HS-27A (cell line): ENCODE results near the gene DOK6.
"Not testable (repeated sequence)": the region's sequence is repeated elsewhere in the genome, so short reads cannot be mapped to it uniquely, and the experiment has no call there.

Source experiments
- DNase-seq: peaks from one replicate; pipeline ENCODE4 v3.0.0-alpha.2; 2012; ENCODE audit warnings: low read depth, missing footprints

DOK6 gene

DNA sequence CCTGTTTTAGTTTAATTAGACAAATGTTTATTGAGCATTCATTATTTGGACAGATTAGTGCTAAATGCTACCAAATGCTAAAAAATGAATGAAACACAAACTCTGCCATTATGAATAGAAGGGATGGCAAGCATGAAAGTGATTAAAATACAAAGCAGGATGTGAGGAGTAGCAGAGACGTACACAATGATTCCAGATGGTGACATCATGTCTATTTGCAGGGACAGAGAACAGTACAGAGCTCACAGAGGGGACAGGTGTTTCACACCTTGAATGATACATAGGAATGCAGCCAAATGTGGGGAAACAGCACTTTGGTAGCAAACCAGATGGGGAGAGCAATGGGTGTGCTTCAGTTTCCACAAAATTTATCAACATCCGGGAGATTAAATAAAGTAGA, 470.7 kb downstream of the DOK6 start:
- no peak for DNase-seq

DNA sequence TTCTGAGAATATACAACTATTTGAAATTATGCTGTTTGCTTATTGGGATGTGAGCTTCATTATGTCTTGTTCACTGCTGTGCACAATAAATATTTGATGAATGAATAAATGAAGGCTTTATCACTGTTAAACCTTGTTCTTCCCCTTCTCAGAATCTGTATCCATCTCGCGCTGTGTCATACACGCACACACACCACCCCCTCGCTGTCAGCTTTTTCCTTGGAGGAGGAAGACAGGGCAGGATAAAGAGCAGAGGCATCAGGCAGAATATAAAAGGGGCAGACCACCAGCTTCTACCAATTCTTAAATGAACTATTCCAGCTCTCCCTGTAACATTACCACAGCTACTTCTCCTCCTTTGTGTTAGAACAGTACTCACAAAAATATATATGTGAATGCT, 472.0 kb downstream of the DOK6 start:
- no peak for DNase-seq

DNA sequence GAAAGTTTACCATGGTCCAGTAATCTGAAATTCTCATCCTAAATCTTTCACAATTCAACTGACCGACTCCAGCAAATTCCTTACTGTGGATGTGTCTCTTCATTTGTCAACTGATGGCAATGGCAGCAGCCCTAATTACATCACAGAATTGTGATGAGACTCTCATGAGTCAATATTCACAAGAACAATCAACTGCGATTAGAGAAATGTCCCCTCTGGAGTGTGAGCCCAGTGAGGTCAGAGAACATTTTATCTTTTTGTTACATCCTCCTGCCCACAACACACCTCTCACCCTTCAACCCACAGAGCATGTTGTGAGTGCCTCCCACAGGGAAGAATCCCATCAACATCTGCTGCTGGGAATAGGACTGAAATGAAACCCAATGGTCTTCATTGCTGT, 473.4 kb downstream of the DOK6 start:
- DNase-seq = no peak

DNA sequence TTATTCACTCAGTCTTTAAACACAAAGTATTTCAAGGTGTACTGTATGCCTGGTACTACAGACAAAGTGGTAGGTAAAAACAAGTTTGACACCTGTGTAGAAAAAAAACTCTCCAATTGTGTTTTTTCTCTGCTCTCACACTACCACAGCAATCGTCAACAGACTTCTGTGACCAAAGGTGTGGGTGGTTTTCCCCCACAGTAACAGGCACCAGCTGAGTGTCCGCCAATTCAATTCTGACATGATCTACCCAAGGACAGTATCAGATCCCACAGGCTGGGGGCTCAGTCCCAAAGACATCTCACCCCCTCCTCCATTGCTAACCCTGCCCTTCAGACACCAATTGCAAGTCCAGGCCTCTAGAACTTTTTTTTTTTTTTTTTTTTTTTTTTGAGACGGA, 475.8 kb downstream of the DOK6 start:
- DNase-seq = no peak

DNA sequence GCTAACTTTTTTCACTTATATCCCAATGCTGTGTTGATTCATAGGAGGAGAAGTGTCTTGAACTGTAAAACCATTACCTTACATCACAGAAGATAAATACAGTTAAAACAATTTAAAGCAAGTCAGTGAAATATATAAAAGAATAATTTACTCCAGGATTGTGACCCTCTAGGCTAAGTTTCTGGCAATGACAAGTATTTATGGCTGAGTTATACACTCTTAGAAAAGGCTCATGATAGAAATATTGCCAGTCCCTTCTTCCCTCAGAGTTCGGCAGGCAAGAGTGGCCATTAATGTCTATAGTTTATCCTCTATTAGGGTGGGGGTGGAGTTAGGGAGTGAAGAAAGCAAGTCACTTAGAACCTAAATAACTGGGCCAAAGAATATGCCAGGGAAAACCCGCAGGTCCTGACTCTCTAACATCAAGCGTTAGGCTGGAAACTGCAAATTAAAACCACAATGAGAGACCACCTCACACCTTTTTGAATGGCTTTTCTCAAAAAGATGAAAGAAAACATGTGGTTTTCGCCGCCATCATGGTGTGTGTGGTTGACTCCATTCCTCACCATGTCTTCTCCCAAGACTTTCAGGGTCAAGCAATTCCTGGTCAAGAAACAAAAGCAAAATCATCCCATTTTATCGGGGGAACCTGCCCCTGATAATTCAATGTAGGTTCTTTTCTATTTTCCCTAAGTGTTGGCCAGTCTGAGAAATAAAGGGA, 477.7 kb downstream of the DOK6 start:
- no peak for DNase-seq

DNA sequence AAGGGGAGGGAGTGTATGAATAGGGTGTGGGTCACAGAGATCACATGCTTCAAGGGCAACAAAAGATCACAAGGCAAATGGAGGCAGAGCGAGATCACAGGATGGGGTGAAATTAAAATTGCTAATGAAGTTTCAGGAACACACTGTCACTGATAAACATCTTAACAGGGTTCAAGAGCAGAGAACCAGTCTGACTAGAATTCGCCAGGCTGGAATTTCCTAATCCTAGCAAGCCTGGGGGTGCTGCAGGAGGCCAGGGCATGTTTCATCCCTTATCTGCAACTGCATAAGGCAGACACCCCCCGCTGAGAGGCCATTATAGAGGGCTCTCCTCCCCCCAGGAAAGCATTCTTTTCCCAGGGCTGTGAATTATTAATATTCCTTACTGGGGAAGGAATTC, 478.4 kb downstream of the DOK6 start:
- not testable (repeated sequence) for DNase-seq

DNA sequence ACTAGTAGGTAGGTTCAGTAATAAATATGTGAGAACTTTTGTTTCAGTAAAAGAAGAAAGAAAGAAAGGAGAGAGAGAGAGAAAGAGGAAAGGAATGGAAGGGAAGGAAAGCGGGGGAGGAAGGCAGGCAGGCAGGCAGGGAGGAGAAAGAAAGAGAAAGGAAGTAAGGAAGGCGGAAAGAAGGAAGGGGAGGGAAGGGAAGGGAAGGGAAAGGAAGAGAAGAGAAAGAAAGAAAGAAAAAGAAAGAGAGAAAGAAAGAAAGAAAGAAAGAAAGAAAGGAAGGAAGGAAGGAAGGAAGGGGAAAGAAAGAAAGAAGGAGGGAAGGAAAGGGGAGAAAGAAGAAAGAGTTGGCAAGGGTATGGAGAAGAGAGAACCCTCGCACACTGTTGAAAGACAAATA, 479.4 kb downstream of the DOK6 start:
- no peak for DNase-seq

DNA sequence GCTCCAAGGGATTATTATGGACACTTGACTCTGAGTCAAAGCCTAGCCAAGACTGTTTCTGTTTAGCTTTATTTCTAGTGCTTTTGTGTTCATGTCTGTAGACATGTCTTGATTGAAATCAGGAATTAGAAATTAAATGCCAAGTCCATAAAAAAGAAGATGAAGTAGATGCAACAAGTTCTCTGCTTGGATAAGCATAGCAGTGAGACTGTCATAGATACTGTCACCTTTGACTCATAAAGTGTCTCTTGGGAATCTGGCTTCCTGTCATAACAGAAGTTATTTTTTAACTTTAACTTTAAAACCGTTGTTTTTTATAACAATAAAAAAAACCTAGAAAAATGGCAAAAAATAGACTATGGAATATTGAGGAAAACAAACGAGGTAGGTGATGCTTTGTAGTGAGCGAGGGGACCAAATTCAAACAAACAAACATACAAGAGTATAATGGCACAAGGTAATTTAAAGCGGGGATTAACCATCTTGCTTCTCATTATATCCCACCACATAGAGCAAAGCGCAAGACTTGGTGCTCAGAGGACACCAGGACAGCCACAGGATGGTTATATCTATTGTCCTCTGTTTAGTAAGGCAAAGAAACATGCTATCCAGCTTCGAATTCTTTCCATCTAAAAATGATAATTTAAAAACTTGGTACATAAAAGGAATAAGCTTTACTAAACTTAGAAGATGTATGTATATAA, 482.4 kb downstream of the DOK6 start:
- DNase-seq = no peak

DNA sequence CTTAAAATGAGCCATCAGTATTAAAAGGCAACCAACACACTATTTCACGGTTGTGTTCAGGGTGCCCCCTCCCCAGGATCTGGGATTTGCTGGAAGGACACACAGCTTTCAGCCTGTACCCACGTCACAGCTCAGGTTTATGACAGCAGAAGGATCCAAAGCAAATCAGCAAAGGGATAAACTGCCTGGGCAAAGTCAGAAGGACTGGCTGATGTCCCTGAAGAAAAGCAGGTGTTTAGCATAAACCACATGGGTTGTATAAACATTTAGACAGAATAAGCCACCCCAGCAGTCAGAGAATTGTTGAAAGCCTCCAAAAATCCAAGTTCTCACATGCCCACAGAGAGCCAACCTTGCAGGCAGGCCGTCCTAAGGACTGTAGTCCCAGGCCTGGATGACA, 483.1 kb downstream of the DOK6 start:
- DNase-seq = no peak

DNA sequence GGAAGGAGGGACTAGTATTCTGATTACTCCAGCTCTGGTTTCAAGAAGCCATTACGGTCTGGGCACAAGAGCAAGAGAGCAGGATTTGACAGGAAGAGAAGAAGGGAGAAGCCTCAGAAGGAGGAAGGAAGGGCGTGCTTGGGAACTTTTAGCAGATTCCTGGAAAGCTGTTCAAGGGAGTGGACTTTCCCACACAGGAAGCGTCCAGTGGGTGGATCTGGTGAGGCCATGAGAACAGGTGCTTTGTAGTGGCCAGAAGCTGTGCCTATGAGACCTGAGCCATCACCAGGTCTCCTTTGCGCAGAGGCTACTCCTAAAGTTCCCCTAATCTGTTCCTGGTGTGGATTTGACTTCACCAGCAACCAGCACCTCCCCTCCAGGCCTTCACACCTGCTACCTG, 484.7 kb downstream of the DOK6 start:
- DNase-seq = no peak

DNA sequence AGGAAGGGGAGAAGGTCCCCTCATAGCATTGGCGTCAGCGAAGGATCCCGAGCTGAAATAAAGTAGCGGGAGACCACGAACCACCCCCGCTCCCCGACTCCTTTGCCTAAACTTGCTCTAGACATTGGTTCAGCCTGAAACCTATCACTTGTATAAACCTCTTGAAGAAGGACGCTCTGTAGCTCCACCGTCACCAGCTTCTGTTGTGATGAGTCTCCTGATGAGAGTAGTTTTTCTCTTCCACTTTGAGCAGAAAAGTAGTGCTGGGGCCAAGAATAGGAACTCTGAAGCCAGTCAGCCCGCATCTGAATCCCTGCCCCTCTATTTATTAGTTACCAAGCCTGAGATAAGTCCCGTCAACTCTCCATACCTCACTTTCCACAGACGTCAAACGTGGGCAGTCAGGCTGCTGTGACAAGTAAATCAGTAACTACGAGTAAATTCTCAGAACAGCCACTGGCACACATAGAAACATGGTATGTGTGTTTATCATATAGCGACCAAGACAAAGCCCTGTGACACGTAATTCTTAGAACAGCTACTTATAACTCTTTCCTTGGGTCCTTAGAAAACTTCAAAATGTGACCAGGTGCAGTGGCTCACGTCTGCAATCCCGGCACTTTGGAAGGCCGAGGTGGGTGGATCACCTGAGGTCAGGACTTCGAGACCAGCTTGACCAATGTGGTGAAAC, 485.3 kb downstream of the DOK6 start:
- DNase-seq = no peak

DNA sequence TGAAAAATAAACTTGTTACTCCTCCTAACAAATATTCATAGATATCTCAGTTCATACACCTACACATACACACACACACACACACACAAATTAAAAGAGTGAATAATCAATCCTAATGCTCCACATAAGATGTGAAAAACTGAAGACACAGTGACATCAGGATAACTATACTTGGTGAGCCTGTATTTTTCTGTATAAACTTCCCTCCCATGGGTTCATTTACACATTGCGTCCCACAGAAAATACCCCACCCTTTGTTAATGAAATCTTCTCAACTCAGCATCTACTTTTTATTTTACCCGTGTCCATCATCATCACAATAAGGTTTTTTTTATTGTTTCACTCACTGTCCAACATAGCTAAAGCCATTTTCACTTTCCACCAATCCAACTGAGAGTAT, 486.6 kb downstream of the DOK6 start:
- no peak for DNase-seq

DNA sequence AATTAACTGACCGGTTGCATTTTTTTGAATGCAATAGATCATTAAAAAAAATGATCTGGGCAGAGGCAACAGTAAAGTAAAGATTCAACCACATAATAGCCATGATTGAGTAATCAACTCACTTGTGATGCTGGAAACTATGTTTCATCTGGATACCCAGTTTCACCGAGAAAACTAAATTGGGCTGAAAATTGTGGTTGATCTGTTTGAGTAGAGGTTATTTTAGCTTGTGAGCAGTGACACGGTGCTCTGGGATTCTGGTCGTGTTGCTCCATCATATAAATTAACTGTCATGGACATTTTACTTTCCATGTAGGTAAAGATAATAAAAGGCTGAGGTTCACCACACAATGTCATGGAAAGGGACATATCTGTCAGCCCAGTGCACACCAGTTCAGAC, 488.3 kb downstream of the DOK6 start:
- no peak for DNase-seq

DNA sequence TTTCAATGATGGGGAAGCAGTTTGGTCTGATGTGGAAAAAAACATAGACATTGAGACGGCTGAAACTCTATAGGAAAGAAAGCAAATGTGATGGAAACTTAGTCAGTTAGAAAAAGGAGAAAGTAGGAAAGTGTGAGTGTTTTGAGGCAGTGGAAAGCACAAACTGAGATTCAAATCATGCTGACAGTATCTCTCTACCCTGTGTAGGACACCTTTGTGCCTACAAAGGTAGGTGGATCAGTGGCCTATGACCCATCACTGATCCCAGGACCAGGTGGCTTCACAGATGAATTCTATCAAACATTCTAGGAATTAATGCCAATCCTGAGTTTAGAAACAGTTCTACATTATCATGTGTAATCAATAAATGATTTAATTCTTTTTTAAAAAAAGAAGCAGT, 489.9 kb downstream of the DOK6 start:
- DNase-seq = no peak

DNA sequence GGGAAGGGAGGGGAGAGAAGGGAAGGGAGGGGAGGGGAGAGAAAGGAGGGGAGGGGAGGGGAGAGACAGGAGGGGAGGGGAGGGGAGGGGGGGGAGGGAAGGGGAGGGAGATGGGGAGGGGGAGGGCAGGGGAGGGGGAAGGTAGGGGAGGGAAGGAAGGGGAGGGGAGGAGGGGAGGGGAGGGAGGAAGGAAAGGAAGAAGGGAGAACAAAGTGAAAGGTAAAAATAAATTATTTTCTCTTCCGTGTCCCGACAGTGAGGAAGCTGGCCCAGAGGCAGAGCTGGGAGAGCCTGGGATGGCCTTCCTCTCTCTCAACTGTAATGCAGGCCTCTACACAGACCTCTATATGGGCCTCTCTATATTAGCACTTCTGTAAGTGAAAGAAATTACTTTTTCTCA, 493.8 kb downstream of the DOK6 start:
- DNase-seq = no peak

DNA sequence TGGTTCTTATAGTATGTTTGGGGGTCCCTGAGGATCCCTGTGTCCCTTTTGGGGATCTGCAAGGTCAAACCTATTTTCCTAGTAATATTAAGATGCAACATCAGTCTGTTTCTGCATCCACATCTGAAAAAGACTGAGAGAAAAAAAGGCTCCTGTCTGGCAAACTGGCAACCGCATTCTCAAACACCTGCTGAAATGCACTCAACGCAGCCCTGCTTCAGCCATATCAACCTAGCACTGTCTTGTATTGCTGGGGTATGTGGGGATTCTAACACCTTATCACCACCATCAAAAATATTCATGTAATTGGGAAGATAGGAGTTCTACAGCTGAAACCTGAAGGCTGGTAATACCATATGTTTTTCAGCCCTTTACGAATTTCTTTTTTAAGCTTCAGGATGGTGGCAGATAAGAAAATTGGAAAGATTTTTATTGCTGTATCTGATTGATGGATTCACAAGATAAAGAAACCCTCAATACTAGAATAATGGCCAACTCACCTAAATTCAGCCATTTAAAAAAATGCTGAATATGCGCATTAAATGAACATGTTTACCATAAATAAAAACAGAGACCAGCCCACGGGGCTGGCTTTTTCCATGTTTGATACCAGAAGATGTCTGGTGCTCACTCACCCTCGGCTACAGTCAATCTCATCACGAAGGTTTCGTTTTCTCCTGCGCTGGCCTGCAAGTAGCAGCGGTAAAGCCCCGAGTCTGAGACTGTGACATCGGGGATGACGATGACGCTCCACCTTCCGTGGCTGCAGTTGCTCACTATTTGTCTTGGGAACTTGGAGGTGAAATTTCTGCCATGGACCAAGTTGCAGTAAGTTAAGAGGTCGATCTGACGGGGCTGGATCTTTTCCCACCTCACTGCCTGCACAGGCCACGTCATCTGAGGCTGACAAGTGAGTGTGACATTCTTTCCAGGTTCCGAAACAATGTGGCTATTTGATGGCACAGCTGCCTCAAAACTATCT, 494.7 kb downstream of the DOK6 start:
- no peak for DNase-seq

DNA sequence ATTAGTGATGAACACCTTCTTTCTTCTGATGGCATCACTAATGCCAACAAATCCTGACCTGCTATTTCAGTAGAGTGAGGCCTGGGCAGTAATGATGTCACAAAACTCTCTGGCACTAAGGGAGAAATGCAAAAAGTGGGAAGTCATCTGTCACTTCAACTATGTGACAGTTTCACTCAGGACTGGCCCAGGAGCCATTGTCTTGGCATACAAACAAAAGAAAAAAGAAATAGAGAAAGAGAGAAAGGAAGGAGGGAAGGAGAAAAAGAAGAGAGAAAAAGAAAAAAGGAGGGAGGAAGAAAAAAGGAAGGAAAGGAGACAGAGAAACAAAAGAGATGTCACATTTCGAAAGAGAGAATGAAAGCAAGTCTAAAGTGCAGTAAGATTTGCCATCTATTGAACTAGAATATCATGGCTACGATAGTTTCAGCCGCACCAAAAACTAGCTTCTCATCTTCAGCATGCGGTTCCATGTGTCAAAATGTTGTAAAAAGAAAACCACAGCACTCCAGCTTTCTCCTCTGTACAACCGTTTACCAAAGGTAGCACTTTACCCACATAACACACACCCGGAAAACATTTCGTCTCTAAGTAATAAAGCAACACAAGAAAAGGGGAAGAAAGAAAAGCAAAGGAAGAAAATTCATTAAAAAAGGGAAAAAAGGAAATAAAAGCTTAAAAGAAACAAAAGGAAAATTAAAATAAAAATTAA, 496.9 kb downstream of the DOK6 start:
- DNase-seq = no peak

DNA sequence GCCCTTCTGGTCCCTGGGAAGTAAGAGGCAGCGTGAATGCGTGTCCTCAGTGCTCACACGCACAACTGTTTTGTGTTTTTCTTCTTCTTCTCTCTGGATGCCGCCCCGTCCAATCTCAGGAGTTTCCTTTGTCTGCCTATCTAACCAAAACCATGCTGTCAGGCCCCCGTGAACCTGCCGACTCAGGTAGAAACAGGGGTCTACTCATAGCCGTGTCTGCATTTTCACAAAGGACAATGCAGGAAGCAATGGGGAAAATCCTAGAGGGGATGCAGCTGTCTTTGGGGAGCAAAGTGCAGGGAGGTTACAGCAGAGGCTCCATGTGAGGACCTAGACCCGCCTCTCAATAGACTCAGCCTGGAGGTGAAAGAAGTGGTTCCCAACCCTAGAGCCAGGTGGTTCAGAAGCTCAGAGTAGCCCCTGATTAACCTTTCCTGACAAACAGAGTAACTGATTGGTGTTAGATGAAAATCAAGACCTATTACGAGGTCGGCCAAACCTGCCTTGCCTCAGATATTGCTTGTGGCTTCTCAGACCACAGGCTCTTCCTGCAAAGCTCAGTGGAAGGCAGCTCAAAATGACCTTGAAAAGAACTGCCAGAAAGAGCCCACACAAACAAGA, 497.7 kb downstream of the DOK6 start:
- DNase-seq = no peak
